Upper lobe of left lung (tissue), 6 donors: ENCODE measurements around the gene SCN2A. TPM values are rescaled to one million over a fixed set of nuclear protein-coding genes. Genes with fewer than 3 reads are reported as not detected.
"Not testable (repeated sequence)": the region's sequence is repeated elsewhere in the genome, so short reads cannot be mapped to it uniquely, and the experiment has no call there.

ENCODE experiments used
- ATAC-seq, 2 donors: fragments of 200-7000 bp; cut with Tn5 transposase; one replicate each; pipeline ENCODE4 v1.9.1; 2022; ENCODE audit warnings: mild to moderate bottlenecking in 2 of 2, moderate library complexity in 2 of 2; ENCODE audit not compliant: low FRiP score in 2 of 2
- DNase-seq, 2 donors: peaks; one replicate each; pipeline ENCODE4 v3.0.0-alpha.2; 2019 to 2020
- H3K27ac ChIP-seq, 4 donors: fragments of 200-600 bp; sonication (generic); one replicate each; pipeline ENCODE4 v1.5.1; 2016 to 2019
- H3K27me3 ChIP-seq, 4 donors: fragments of 200-600 bp; sonication (generic); one replicate each; pipeline ENCODE4 v1.5.1; 2017 to 2019
- H3K36me3 ChIP-seq, 4 donors: fragments of 200-600 bp; sonication (generic); one replicate each; pipeline ENCODE4 v1.5.1; 2016 to 2019
- H3K4me1 ChIP-seq, 4 donors: fragments of 200-600 bp; sonication (generic); one replicate each; pipeline ENCODE4 v1.5.1; 2018 to 2019
- H3K4me3 ChIP-seq, 4 donors: fragments of 200-600 bp; sonication (generic); one replicate each; pipeline ENCODE4 v1.5.1; 2017 to 2019; ENCODE audit warnings: mild to moderate bottlenecking in 2 of 4, moderate library complexity in 1 of 4
- H3K9me3 ChIP-seq, 4 donors: fragments of 200-600 bp; sonication (generic); one replicate each; pipeline ENCODE4 v1.5.1; 2018 to 2019
- EP300 ChIP-seq, 4 donors: sonication (generic); formaldehyde crosslinking; IDR thresholded peaks; one replicate each; pipeline ENCODE4 v1.5.1; 2017; ENCODE audit warnings: antibody characterized with exemption in 4 of 4, control low read depth in 2 of 4
- POLR2A ChIP-seq, 4 donors: fragments of 450-650 bp; IDR thresholded peaks; one replicate each; pipeline ENCODE4 v1.5.1; 2016 to 2017; ENCODE audit warnings: antibody characterized with exemption in 4 of 4, mild to moderate bottlenecking in 2 of 4
- POLR2AphosphoS5 ChIP-seq, 2 donors: sonication (generic); formaldehyde crosslinking; IDR thresholded peaks; one replicate each; pipeline ENCODE4 v1.5.1; 2017; ENCODE audit warnings: antibody characterized with exemption in 2 of 2
- WGBS, 2 donors: methylation state at CpG; one replicate each; pipeline ENCODE4 v1.1.5; 2017 to 2018; 5-methylcytosine and 5-hydroxymethylcytosine counted together
- total RNA-seq, 6 donors: library from RNA; depleted of rRNA in 4 of 6; stranded (reverse); fragments of >200 nt in 4 of 6; gene quantifications; one replicate each; pipeline versions ENCODE4 v1.1.0 to v1.2.1, GENCODE V29; 2016 to 2021
- TF ChIP-seq, protein P1 (sequence below), 6 experiments: fragments of 450-650 bp in 4 of 6; fragments of 200-600 bp in 2 of 6; sonication (generic) in 2 of 6; IDR thresholded peaks; one replicate each; pipeline ENCODE4 v1.5.1; 2016 to 2019; ENCODE audit warnings: antibody characterized with exemption in 6 of 6
- donor health status: DM: no; HTN: no; CAD: no; lungs with moderate emphysema.
- donor health status: DM: no; HTN: yes; CAD: no; lungs with severe emphysema.

SCN2A gene
- total RNA-seq, 6 donors from 2014 or later: 0.61 to 1.2 (median 0.97) TPM; not detected in 2

DNA sequence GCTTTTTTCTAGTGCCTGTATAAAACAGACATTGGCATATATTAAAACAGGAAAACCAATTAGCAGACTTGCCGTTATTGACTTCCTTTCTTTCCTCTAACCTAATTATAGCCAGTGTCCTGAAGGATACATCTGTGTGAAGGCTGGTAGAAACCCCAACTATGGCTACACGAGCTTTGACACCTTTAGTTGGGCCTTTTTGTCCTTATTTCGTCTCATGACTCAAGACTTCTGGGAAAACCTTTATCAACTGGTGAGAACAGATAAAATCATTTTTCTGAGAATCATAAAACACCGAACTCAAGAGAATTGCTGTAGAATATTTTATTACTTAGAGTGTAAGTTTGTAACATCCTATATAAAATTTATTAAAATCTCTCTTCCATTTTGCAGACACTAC is 74.3 kb downstream of the SCN2A start:
- H3K4me3 ChIP-seq: no peak overlapping the region
- H3K27ac ChIP-seq: no peak overlapping the region
- TF ChIP-seq POLR2A (IDR thresholded peaks at IDR 0.05) (no peak), POLR2AphosphoS5 (IDR thresholded peaks at IDR 0.05) (no peak)
- TF ChIP-seq, protein P1, sequence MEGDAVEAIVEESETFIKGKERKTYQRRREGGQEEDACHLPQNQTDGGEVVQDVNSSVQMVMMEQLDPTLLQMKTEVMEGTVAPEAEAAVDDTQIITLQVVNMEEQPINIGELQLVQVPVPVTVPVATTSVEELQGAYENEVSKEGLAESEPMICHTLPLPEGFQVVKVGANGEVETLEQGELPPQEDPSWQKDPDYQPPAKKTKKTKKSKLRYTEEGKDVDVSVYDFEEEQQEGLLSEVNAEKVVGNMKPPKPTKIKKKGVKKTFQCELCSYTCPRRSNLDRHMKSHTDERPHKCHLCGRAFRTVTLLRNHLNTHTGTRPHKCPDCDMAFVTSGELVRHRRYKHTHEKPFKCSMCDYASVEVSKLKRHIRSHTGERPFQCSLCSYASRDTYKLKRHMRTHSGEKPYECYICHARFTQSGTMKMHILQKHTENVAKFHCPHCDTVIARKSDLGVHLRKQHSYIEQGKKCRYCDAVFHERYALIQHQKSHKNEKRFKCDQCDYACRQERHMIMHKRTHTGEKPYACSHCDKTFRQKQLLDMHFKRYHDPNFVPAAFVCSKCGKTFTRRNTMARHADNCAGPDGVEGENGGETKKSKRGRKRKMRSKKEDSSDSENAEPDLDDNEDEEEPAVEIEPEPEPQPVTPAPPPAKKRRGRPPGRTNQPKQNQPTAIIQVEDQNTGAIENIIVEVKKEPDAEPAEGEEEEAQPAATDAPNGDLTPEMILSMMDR (IDR thresholded peaks at IDR 0.05): no peak
- no peaks in the 10 kb centered on the region for H3K36me3 ChIP-seq
- ATAC-seq (no peak), DNase-seq (no peak)
- no peaks in the 10 kb centered on the region for H3K4me1 ChIP-seq
- no peaks in the 10 kb centered on the region for H3K9me3 ChIP-seq
- no peaks in the 10 kb centered on the region for H3K27me3 ChIP-seq
- 50% methylated on average over 4 of the region's 4 CpGs for WGBS, 2 donors

DNA sequence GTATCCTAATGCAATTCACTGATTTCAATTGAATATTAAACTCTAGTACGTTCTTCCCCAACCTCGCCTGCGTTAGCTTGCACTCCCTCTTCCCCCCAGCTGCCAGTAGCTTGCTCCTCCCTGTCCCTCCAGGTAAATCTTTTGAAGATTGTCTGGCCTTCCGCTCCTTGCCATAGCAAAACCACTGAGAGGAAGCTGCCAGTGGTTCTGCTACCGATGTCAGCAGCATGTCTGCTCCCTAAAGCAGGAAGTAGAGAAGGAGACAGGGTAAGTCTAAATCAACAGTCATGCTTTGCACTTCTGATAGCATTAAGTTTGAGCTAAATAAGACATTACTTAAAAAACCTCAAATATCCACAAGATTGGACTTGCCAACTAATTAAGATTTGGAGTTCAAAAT is 89.1 kb downstream of the SCN2A start:
- TF ChIP-seq POLR2A (IDR thresholded peaks at IDR 0.05) (no peak), EP300 (IDR thresholded peaks at IDR 0.05) (no peak), POLR2AphosphoS5 (IDR thresholded peaks at IDR 0.05) (no peak)
- TF ChIP-seq, protein P1 (IDR thresholded peaks at IDR 0.05): no peak
- Histone ChIP-seq H3K4me1 (no peaks in the 10 kb centered on the region), H3K27ac (no peak overlapping the region), H3K27me3 (no peaks in the 10 kb centered on the region), H3K36me3 (no peaks in the 10 kb centered on the region), H3K9me3 (no peaks in the 10 kb centered on the region), H3K4me3 (no peak overlapping the region)
- ATAC-seq (no peak), DNase-seq (no peak)
- 50 to 65% methylated on average over 5 of the region's 5 CpGs for WGBS, 2 donors

DNA sequence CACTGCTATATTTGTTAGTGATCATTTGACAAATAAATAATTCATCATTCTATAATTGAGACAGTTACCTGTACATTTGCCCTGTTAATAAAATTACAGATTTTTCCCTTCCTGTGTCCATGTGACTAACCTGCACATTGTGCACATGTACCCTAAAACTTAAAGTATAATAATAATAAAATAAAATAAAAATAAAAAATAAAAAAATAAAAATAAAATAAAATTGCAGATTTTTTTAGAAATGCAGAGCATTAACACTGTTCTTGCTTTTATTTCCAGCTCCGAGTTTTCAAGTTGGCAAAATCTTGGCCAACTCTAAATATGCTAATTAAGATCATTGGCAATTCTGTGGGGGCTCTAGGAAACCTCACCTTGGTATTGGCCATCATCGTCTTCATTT is 105.1 kb downstream of the SCN2A start:
- not testable (repeated sequence) for H3K27ac ChIP-seq, DNase-seq, H3K4me1 ChIP-seq, H3K9me3 ChIP-seq, H3K4me3 ChIP-seq, ATAC-seq, H3K27me3 ChIP-seq, H3K36me3 ChIP-seq
- WGBS, 2 donors: 81 to 82% methylated on average over 2 of the region's 2 CpGs

DNA sequence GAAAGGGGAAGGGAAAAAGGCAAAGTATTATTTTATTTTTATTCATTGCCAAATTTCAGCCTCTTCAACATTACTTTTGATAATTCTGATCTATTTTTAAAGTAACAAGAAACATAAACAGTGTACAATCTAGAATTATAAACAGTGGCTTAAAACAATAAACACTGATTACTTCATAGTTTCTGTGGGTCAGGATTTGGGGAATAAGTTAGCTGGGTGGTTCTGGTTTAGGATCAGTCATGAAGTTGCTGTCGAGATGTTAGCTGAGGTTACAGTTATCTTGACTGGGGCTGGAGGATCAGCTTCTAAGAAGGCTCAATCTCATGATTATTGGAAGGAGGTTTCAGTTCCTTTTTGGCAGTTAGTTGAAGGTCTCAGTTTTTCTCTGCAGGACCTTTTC is 109.2 kb downstream of the SCN2A start:
- TF ChIP-seq EP300 (IDR thresholded peaks at IDR 0.05) (no peak), POLR2AphosphoS5 (IDR thresholded peaks at IDR 0.05) (no peak), POLR2A (IDR thresholded peaks at IDR 0.05) (no peak)
- TF ChIP-seq, protein P1 (IDR thresholded peaks at IDR 0.05): no peak
- Histone ChIP-seq H3K9me3 (no peaks in the 10 kb centered on the region), H3K27me3 (no peaks in the 10 kb centered on the region), H3K4me1 (no peaks in the 10 kb centered on the region), H3K27ac (no peak overlapping the region), H3K36me3 (no peaks in the 10 kb centered on the region), H3K4me3 (no peak overlapping the region)
- WGBS, 2 donors: 63 to 64% methylated on average over 1 of the region's 1 CpG
- no peak for ATAC-seq
- no peak for DNase-seq

DNA sequence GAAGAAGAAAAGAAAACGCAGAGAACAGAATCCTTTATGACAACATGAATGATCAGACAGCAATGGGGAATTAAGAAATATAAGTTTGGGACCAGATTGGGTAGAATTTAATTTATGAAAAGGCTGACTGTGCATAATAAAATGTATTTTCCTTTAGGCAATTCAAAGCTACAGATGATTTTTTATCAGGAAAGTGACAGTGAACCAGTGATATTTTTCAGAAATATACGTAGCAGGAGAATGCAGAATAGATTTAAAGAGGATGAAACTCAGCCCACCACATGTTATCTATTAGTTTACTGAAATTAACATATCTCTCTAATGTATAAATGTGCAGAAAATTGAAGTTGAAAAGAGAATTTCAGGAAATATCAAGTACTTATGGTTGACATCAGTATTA is 110.0 kb downstream of the SCN2A start:
- Histone ChIP-seq H3K36me3 (no peaks in the 10 kb centered on the region), H3K27me3 (no peaks in the 10 kb centered on the region), H3K4me1 (no peaks in the 10 kb centered on the region), H3K27ac (no peak overlapping the region), H3K4me3 (no peak overlapping the region), H3K9me3 (no peaks in the 10 kb centered on the region)
- WGBS, 2 donors: 79 to 80% methylated on average over 2 of the region's 2 CpGs
- ATAC-seq: no peak
- TF ChIP-seq POLR2AphosphoS5 (IDR thresholded peaks at IDR 0.05): no peak
- TF ChIP-seq, protein P1 (IDR thresholded peaks at IDR 0.05): no peak
- DNase-seq: no peak
